Measurements from ENCODE around the gene IPP. TPM values are rescaled to one million over a fixed set of nuclear protein-coding genes. Genes with fewer than 3 reads are reported as not detected.
"Not testable (repeated sequence)": the region's sequence is repeated elsewhere in the genome, so short reads cannot be mapped to it uniquely, and the experiment has no call there.

Gene IPP
- total RNA-seq, 1 experiment from 2014 or later, result 5.9 TPM

- DNase-seq (ENCODE audit: extremely low read depth, low read depth), result no peak
These were observed 64.5 kb downstream of the IPP start for GRCh38 chr1:45686015-45686287.

GRCh38 chr1:45685308-45686014, 65.0 kb downstream of the IPP start:
- DNase-seq (ENCODE audit: extremely low read depth, low read depth), result no peak

GRCh38 chr1:45684402-45684801, 66.1 kb downstream of the IPP start:
- no peak for DNase-seq (ENCODE audit: extremely low read depth, low read depth)

GRCh38 chr1:45682942-45683341, 67.5 kb downstream of the IPP start:
- no peak for DNase-seq (ENCODE audit: extremely low read depth, low read depth)

GRCh38 chr1:45679123-45679522, 71.3 kb downstream of the IPP start:
- no peak for DNase-seq (ENCODE audit: extremely low read depth, low read depth)

- no peak for DNase-seq (ENCODE audit: extremely low read depth, low read depth)
These were observed 72.0 kb downstream of the IPP start for GRCh38 chr1:45678489-45678888.

GRCh38 chr1:45677751-45678245, 72.7 kb downstream of the IPP start:
- DNase-seq (ENCODE audit: extremely low read depth, low read depth), result no peak

GRCh38 chr1:45676553-45676952, 73.9 kb downstream of the IPP start:
- not testable (repeated sequence) for DNase-seq (ENCODE audit: extremely low read depth, low read depth)

GRCh38 chr1:45674478-45674877, 76.0 kb downstream of the IPP start:
- no peak for DNase-seq (ENCODE audit: extremely low read depth, low read depth)

GRCh38 chr1:45673956-45674355, 76.5 kb downstream of the IPP start:
- no peak for DNase-seq (ENCODE audit: extremely low read depth, low read depth)

GRCh38 chr1:45669859-45670655, 80.4 kb downstream of the IPP start:
- DNase-seq (ENCODE audit: extremely low read depth, low read depth), result no peak

GRCh38 chr1:45669379-45669778, 81.1 kb downstream of the IPP start:
- no peak for DNase-seq (ENCODE audit: extremely low read depth, low read depth)

GRCh38 chr1:45668526-45668925, 81.9 kb downstream of the IPP start:
- no peak for DNase-seq (ENCODE audit: extremely low read depth, low read depth)

GRCh38 chr1:45667321-45668111, 82.9 kb downstream of the IPP start:
- DNase-seq (ENCODE audit: extremely low read depth, low read depth), result no peak

- no peak for DNase-seq (ENCODE audit: extremely low read depth, low read depth)
These were observed 83.6 kb downstream of the IPP start for GRCh38 chr1:45666836-45667235.

GRCh38 chr1:45660336-45660735, 90.1 kb downstream of the IPP start:
- DNase-seq (ENCODE audit: extremely low read depth, low read depth), result no peak

- no peak for DNase-seq (ENCODE audit: extremely low read depth, low read depth)
These were observed 91.2 kb downstream of the IPP start for GRCh38 chr1:45659222-45659621.

GRCh38 chr1:45658171-45658570, 92.3 kb downstream of the IPP start:
- DNase-seq (ENCODE audit: extremely low read depth, low read depth), result no peak

GRCh38 chr1:45656573-45657226, 93.8 kb downstream of the IPP start:
- no peak for DNase-seq (ENCODE audit: extremely low read depth, low read depth)

GRCh38 chr1:45654540-45655280, 95.7 kb downstream of the IPP start:
- no peak for DNase-seq (ENCODE audit: extremely low read depth, low read depth)
